ENCODE measurements around the gene OGFOD2.

The OGFOD2 gene

DNA sequence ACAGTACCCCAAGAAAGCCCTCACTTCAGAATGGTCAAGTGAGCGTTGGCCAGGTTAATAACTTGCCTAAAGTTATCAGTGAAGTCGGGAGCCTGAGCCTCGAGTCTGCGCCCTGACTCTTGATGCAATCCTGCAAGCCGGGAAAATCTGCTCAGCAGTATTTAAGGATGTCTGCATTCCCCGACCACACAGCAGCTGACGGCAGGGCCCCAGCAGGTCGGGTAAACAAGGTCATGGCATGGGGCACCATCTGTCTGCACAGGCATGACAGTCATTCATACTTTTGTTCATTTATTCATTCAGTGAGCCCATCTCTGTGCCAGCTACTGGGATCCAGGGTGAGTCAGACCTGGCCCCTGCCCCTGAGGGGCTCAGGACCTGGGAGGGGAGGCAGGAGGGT lies 19.9 kb upstream of the OGFOD2 start:
- Mint-ChIP-seq H3K4me1 (peaks cover 23% of the 10 kb centered on the region), H3K27ac (peak overlapping the region in 1 of 3 experiments; percentile 63), H3K36me3 (ENCODE audit: low read depth) (peaks cover 4% of the 10 kb centered on the region), H3K27me3 (ENCODE audit: low read depth) (no peaks in the 10 kb centered on the region), H3K9me3 (no peaks in the 10 kb centered on the region), H3K4me3 (no peak overlapping the region)
- TF ChIP-seq, protein P1, sequence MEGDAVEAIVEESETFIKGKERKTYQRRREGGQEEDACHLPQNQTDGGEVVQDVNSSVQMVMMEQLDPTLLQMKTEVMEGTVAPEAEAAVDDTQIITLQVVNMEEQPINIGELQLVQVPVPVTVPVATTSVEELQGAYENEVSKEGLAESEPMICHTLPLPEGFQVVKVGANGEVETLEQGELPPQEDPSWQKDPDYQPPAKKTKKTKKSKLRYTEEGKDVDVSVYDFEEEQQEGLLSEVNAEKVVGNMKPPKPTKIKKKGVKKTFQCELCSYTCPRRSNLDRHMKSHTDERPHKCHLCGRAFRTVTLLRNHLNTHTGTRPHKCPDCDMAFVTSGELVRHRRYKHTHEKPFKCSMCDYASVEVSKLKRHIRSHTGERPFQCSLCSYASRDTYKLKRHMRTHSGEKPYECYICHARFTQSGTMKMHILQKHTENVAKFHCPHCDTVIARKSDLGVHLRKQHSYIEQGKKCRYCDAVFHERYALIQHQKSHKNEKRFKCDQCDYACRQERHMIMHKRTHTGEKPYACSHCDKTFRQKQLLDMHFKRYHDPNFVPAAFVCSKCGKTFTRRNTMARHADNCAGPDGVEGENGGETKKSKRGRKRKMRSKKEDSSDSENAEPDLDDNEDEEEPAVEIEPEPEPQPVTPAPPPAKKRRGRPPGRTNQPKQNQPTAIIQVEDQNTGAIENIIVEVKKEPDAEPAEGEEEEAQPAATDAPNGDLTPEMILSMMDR (IDR thresholded peaks at IDR 0.05; ENCODE audit: unreplicated experiment in 3 of 3), result no peak

DNA sequence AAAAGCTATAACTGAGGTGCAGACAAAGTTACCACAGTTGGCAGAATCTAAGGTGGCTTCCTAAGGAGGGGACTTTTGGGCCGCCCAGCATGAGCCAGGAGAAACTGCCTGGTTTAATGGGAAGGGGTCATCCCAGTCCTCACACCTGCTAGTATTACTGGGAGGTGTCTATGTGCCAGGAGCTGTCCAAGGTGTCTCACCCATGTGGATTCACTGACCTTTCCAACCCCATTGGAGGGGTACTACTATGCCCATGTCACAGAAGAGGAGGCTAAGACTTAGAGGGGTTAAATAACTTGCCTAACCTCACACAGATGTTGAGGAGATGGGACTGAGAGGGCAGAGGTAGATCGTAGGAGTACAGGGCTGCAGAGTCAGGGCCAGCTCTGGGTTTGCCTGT lies 19.0 kb upstream of the OGFOD2 start:
- Mint-ChIP-seq H3K27me3 (ENCODE audit: low read depth) (no peaks in the 10 kb centered on the region), H3K4me1 (peaks cover 23% of the 10 kb centered on the region), H3K9me3 (no peaks in the 10 kb centered on the region), H3K4me3 (no peak overlapping the region), H3K27ac (no peak overlapping the region), H3K36me3 (ENCODE audit: low read depth) (peaks cover 4% of the 10 kb centered on the region)
- TF ChIP-seq, protein P1 (IDR thresholded peaks at IDR 0.05; ENCODE audit: unreplicated experiment in 3 of 3), result no peak

DNA sequence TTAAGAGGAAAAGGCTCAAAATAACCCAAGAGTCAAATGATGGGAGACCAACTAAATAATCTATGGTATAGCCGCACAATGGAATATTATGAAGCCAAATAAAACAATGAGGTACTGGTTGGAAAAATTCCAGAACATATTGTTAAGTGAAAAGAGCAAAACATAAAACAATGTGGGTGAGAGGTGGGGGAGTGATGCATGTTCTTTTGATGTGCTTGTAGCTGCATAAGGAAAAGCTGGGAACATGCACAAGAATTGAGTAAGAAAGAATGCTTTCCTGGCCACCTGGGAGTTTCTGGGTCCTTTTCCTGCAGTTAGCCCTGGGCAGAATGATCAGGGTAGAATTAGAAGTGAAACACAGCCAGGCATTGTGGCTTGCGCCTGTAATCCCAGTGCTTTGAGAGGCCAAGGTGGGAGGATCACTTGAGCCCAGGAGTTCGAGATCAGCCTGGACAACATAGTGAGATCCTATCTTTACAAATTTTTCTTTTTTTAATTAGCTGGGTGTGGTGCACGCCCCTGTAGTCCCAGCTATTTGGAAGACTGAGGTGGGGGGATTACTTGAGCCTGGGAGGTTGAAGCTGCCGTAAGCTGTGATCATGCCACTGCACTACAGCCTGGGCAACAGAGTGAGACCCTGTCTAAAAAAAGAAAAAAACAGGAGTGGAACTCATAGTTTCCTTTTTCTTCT lies 16.7 kb upstream of the OGFOD2 start:
- Mint-ChIP-seq H3K9me3 (no peaks in the 10 kb centered on the region), H3K4me3 (no peak overlapping the region), H3K27ac (no peak overlapping the region), H3K27me3 (ENCODE audit: low read depth) (no peaks in the 10 kb centered on the region), H3K36me3 (ENCODE audit: low read depth) (peaks cover 4% of the 10 kb centered on the region), H3K4me1 (peaks cover 35% of the 10 kb centered on the region)
- TF ChIP-seq, protein P1 (IDR thresholded peaks at IDR 0.05; ENCODE audit: unreplicated experiment in 3 of 3), result no peak

DNA sequence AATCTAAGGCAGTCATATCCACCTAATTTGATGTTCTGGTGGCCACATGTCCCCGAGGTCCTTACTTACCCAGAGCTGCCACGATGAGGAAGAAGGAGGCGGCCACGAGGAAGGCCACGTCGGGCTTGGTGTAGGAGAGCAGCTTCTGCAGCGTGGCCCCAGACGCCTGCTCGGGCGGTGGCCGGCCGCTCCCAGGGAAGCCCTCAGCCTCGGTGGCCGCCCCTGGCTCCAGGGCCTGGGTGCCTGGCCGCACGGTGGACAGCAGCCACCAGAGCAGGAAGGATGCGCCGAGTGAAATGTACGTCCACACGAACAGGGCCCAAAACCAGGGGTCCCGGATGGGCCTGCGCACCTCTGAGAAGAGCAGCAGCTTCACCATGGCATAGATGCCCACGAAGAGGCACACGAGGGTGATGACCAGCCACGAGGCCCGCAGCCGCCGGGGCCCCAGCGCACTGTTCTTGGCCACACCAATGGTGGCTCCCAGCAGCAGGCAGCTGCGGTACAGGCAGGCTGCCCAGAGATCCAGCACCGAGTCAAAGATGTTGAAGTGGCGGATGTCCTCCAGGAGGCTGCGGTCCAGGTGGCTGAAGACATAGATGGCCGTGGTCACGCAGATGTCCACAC lies 15.4 kb upstream of the OGFOD2 start:
- H3K4me1 Mint-ChIP-seq, result peaks cover 45% of the 10 kb centered on the region
- H3K27ac Mint-ChIP-seq, result no peak overlapping the region
- H3K9me3 Mint-ChIP-seq, result no peaks in the 10 kb centered on the region
- no peaks in the 10 kb centered on the region for H3K27me3 Mint-ChIP-seq (ENCODE audit: low read depth)
- no peak overlapping the region for H3K4me3 Mint-ChIP-seq
- H3K36me3 Mint-ChIP-seq (ENCODE audit: low read depth), result peaks cover 4% of the 10 kb centered on the region
- TF ChIP-seq, protein P1 (IDR thresholded peaks at IDR 0.05; ENCODE audit: unreplicated experiment in 3 of 3), result no peak

DNA sequence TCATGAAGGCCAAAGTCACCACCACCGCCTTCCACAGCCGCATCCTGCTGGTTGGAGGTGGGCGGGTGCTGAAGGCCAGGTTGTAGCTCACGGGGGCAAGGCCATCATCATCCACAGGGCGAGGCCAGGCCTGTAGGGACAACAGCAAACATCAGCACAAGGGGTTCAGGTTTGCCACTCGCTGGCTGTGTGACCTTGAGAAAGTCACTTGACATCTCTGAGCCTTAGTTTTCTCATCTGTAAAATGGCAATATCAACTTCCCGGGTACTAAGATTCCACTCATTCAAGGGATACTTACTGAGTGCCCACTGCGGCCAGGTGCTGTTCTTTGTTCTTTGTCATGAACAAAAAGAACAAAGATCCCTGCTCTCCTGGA lies 14.9 kb upstream of the OGFOD2 start:
- no peaks in the 10 kb centered on the region for H3K27me3 Mint-ChIP-seq (ENCODE audit: low read depth)
- TF ChIP-seq, protein P1 (IDR thresholded peaks at IDR 0.05; ENCODE audit: unreplicated experiment in 3 of 3), result no peak
- H3K9me3 Mint-ChIP-seq, result no peaks in the 10 kb centered on the region
- H3K4me3 Mint-ChIP-seq, result no peak overlapping the region
- peaks cover 47% of the 10 kb centered on the region for H3K4me1 Mint-ChIP-seq
- H3K36me3 Mint-ChIP-seq (ENCODE audit: low read depth), result peaks cover 4% of the 10 kb centered on the region
- H3K27ac Mint-ChIP-seq, result no peak overlapping the region

Measured in nephron (organoid).